ENCODE results near the gene IFITM10.

DNA sequence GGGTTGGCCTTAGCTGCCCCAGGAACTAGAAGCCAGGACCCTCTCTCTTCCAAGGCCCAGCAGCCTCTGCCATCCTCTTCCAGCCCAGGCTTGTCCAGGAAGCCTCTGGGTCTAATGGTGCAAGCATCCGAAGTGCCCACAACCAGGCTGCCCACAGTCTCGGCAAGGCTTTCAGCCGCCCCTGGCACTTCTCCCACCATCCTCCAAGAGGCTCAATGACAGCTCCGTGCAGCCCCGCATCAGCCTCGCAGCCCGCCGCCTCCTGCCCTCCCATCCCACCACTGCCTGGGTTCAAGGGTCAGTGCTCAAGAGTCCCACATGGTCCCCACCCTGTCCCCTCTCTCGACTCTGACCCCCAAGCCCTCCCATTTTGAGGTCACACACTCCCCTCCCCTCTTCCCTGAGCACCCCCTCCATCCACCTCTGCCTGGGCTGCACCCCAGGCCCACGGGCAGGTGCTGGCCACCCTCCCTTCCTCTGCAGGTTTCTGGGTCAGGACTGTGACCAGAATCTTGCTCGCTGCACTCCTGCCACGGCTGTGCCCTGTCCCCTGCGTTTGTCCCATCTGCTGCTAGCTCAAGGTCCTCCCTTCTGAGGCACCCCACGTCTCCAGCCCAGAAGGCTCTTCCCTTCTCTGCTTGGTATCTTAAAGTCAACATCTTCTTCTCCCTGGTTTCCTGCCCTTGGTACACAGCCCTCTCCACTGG is 17.2 kb downstream of the IFITM10 start:
- no peak for TF ChIP-seq EZH2 (IDR thresholded peaks at IDR 0.05; ENCODE audit: borderline replicate concordance, insufficient read depth, low read depth, low read length, poor library complexity, severe bottlenecking)
- TF ChIP-seq, protein P1, sequence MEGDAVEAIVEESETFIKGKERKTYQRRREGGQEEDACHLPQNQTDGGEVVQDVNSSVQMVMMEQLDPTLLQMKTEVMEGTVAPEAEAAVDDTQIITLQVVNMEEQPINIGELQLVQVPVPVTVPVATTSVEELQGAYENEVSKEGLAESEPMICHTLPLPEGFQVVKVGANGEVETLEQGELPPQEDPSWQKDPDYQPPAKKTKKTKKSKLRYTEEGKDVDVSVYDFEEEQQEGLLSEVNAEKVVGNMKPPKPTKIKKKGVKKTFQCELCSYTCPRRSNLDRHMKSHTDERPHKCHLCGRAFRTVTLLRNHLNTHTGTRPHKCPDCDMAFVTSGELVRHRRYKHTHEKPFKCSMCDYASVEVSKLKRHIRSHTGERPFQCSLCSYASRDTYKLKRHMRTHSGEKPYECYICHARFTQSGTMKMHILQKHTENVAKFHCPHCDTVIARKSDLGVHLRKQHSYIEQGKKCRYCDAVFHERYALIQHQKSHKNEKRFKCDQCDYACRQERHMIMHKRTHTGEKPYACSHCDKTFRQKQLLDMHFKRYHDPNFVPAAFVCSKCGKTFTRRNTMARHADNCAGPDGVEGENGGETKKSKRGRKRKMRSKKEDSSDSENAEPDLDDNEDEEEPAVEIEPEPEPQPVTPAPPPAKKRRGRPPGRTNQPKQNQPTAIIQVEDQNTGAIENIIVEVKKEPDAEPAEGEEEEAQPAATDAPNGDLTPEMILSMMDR (IDR thresholded peaks at IDR 0.05): no peak

Data from B cell (primary cell).